ENCODE measurements around the gene BCL6B. TPM values are rescaled to one million over a fixed set of nuclear protein-coding genes. Genes with fewer than 3 reads are reported as not detected.

BCL6B gene
- total RNA-seq, 1 experiment from 2014 or later = 0.58 TPM

GRCh38 chr17:6996256-6997011 lies 26.4 kb upstream of the BCL6B start:
- no TSS peak for BruUV-seq (replicated peaks)
- no peaks in the 10 kb centered on the region for H3K27me3 ChIP-seq (replicated peaks; ENCODE audit: insufficient read depth, low read depth, low read length, poor library complexity)
- H3K4me3 ChIP-seq (ENCODE audit: low read depth, low read length, poor library complexity, severe bottlenecking) = no peak overlapping the region
- intact Hi-C loops (cut with micrococcal nuclease; ENCODE audit: unreplicated experiment) = no loop called here
- no peak for DNase-seq (ENCODE audit: low spot score)
- ChIA-PET POLR2A (ENCODE audit: low non-redundant PET) (no interaction called here), CTCF (interaction anchor here (0.6 kb wide), 1 partner anchor 12 kb away, joined by 4 read pairs; no protein-coding TSS in a partner anchor)
- no peaks in the 10 kb centered on the region for H3K9me3 ChIP-seq (ENCODE audit: low read depth, low read length, poor library complexity, severe bottlenecking)
- no peak overlapping the region for H3K27ac ChIP-seq (ENCODE audit: low read depth, low read length, poor library complexity, severe bottlenecking)
- no peak for TF ChIP-seq CTCF (conservative IDR thresholded peaks at IDR 0.05; ENCODE audit: low read depth, low read length)
- no peaks in the 10 kb centered on the region for H3K4me1 ChIP-seq (ENCODE audit: insufficient read depth, low read length, poor library complexity, severe bottlenecking)
- peaks cover 2% of the 10 kb centered on the region for H3K36me3 ChIP-seq (ENCODE audit: insufficient read depth, low read length, poor library complexity, severe bottlenecking)

- no peak for TF ChIP-seq EZH2 (IDR thresholded peaks at IDR 0.05; ENCODE audit: borderline replicate concordance, low read depth, low read length, poor library complexity, severe bottlenecking)
- TF ChIP-seq CTCF (conservative IDR thresholded peaks at IDR 0.05; ENCODE audit: low read depth, low read length) = no peak
Observed at GRCh38 chr17:6997171-6997570, 25.7 kb upstream of the BCL6B start.

GRCh38 chr17:6998855-6999508 lies 23.9 kb upstream of the BCL6B start:
- Histone ChIP-seq H3K27me3 (replicated peaks; ENCODE audit: insufficient read depth, low read depth, low read length, poor library complexity) (no peaks in the 10 kb centered on the region), H3K4me1 (ENCODE audit: insufficient read depth, low read length, poor library complexity, severe bottlenecking) (no peaks in the 10 kb centered on the region), H3K4me3 (ENCODE audit: low read depth, low read length, poor library complexity, severe bottlenecking) (no peak overlapping the region), H3K27ac (ENCODE audit: low read depth, low read length, poor library complexity, severe bottlenecking) (no peak overlapping the region), H3K9me3 (ENCODE audit: low read depth, low read length, poor library complexity, severe bottlenecking) (no peaks in the 10 kb centered on the region), H3K36me3 (ENCODE audit: insufficient read depth, low read length, poor library complexity, severe bottlenecking) (peaks cover 10% of the 10 kb centered on the region)
- no peak for DNase-seq (ENCODE audit: low spot score)
- TF ChIP-seq CTCF (conservative IDR thresholded peaks at IDR 0.05; ENCODE audit: low read depth, low read length) = no peak
- TF ChIP-seq EZH2 (IDR thresholded peaks at IDR 0.05; ENCODE audit: borderline replicate concordance, low read depth, low read length, poor library complexity, severe bottlenecking) = no peak
- ChIA-PET CTCF (no interaction called here), POLR2A (ENCODE audit: low non-redundant PET) (no interaction called here)
- BruUV-seq (replicated peaks) = no TSS peak
- intact Hi-C loops (cut with micrococcal nuclease; ENCODE audit: unreplicated experiment) = no loop called here

More at GRCh38 chr17:6997171-6997570, 25.7 kb upstream of the BCL6B start:
- intact Hi-C loops (cut with micrococcal nuclease; ENCODE audit: unreplicated experiment) = no loop called here
- CTCF ChIA-PET = no interaction called here
- no peak for DNase-seq (ENCODE audit: low spot score)
- Histone ChIP-seq H3K9me3 (ENCODE audit: low read depth, low read length, poor library complexity, severe bottlenecking) (no peaks in the 10 kb centered on the region), H3K4me3 (ENCODE audit: low read depth, low read length, poor library complexity, severe bottlenecking) (no peak overlapping the region), H3K36me3 (ENCODE audit: insufficient read depth, low read length, poor library complexity, severe bottlenecking) (peaks cover 7% of the 10 kb centered on the region), H3K27me3 (replicated peaks; ENCODE audit: insufficient read depth, low read depth, low read length, poor library complexity) (no peaks in the 10 kb centered on the region), H3K27ac (ENCODE audit: low read depth, low read length, poor library complexity, severe bottlenecking) (no peak overlapping the region), H3K4me1 (ENCODE audit: insufficient read depth, low read length, poor library complexity, severe bottlenecking) (no peaks in the 10 kb centered on the region)
- POLR2A ChIA-PET (ENCODE audit: low non-redundant PET) = no interaction called here
- no TSS peak for BruUV-seq (replicated peaks)

Data from A673 (cell line).